Liver (tissue), 3 donors: ENCODE results near the gene DUSP1.

Experiments used
- CTCF ChIP-seq: fragments of 150-350 bp; IDR thresholded peaks from 2 replicates; pipeline ENCODE4 v1.5.1; 2017; ENCODE audit warnings: improper control_type of control experiment, low read depth, low read length; ENCODE audit not compliant: missing input control
- EGR1 ChIP-seq, 2 donors: IDR thresholded peaks; 2 replicates each; pipeline ENCODE4 v1.6.1; 2016 to 2018; ENCODE audit warnings: antibody characterized with exemption in 2 of 2, low read depth in 2 of 2
- JUND ChIP-seq, 2 donors: IDR thresholded peaks; 2 replicates each; pipeline ENCODE4 v1.6.1; 2016; ENCODE audit warnings: antibody characterized with exemption in 2 of 2
- MAX ChIP-seq: IDR thresholded peaks from 2 replicates; pipeline ENCODE4 v1.6.1; 2016; ENCODE audit warnings: antibody characterized with exemption
- YY1 ChIP-seq: IDR thresholded peaks from 2 replicates; pipeline ENCODE4 v1.6.1; 2016; ENCODE audit warnings: antibody characterized with exemption, mild to moderate bottlenecking
- donor health status: healthy.
- donor health status: healthy.

GRCh38 chr5:172782169-172783039 is 11.4 kb upstream of the DUSP1 start:
- TF ChIP-seq EGR1 (IDR thresholded peaks at IDR 0.05; ENCODE audit: low read depth in 2 of 2), result no peak
- no peak for TF ChIP-seq CTCF
- TF ChIP-seq MAX, result no peak
- no peak for TF ChIP-seq YY1
- no peak for TF ChIP-seq JUND (IDR thresholded peaks at IDR 0.05)
